DMS53 treated with DMSO at 0.1 percent for 48 hours (cell line): Measurements from ENCODE around the gene FMO4.
"Not testable (repeated sequence)": the region's sequence is repeated elsewhere in the genome, so short reads cannot be mapped to it uniquely, and the experiment has no call there.

Source experiments
- DNase-seq: peaks from one replicate; lab custom pipeline; 2025; ENCODE audit not compliant: unreplicated experiment; lab: John Stamatoyannopoulos, UW

The FMO4 gene

GRCh38 chr1:171313835-171314320 is at the start of gene FMO4:
FMO4 (plus strand) TSS chr1:171314183; CDS start chr1:171319826, 5,643 bp downstream.
- peak; percentile 96 for DNase-seq

DNA sequence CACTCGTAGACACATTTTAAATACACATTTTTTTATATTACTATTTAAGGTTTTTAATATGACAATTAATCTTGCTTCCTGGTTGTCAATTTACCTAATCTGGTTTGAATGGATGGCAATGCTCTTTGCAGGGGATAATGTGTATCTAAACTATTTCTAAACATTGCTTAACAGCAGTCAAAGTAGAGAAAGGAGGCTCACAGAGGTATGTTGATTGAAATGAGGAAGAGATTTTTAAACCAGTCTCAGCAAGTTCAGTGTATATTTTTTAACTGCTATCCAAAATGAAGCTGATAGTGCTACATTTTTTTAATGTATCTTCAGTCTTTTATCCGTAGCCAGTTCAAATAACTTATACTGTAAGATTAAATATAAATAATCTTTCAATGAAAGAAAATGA is 48.3 kb upstream of the FMO4 start:
- DNase-seq = no peak

GRCh38 chr1:171266930-171267329 is 47.1 kb upstream of the FMO4 start:
- no peak for DNase-seq

DNA sequence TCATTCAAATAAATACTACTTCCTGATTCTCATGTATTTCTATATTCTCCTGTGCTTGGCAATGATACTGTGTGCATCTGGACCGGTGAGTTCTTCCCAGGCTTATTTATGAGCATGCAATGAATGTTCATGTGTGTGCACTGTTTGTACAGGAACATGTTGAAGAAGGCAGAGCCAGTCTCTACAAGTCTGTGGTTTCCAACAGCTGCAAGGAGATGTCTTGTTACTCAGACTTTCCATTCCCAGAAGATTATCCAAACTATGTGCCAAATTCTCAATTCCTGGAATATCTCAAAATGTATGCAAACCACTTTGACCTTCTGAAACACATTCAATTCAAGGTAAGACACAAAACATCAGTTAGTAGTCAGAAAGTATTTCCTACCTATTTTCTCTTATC is 46.6 kb upstream of the FMO4 start:
- no peak for DNase-seq

- DNase-seq = no peak
Measured at GRCh38 chr1:171270806-171271205, 43.2 kb upstream of the FMO4 start.

- DNase-seq = no peak
Measured at GRCh38 chr1:171277534-171277933, 36.4 kb upstream of the FMO4 start.

- DNase-seq = no peak
Measured at GRCh38 chr1:171279234-171279633, 34.7 kb upstream of the FMO4 start.

DNA sequence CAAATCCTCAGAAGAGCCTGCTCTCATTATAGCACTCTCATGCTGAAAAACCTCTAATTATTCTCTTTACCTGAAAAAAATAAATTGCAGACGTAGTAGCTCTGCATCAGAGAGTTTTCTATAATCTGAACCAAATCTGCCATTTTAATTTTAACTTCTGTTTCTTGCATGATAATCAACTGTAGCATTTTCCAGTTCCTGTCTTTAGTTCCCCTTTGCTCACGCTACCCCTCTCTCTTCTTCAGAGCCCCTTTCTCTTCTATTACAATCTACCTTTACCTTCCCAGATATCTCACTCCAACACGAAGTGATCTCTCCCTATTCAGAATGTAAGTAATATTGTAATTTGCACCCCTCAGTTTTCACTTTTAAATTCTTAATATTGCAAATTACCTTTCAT is 34.3 kb upstream of the FMO4 start:
- DNase-seq = no peak

DNA sequence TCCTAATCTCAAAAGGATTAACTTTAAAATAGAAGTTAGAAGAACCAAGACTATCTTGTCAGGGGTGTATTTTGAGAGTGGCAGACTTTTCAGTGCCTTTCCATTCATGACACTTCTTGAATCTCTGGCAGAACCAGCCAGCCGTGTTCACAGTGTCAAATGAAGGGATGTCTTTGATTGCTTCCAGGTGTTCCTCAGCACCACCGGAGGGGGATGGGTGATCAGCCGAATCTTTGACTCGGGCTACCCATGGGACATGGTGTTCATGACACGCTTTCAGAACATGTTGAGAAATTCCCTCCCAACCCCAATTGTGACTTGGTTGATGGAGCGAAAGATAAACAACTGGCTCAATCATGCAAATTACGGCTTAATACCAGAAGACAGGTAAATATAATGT is 33.4 kb upstream of the FMO4 start:
- no peak for DNase-seq

- peak; percentile 68 for DNase-seq
Measured at GRCh38 chr1:171286032-171286705, 27.8 kb upstream of the FMO4 start.

DNA sequence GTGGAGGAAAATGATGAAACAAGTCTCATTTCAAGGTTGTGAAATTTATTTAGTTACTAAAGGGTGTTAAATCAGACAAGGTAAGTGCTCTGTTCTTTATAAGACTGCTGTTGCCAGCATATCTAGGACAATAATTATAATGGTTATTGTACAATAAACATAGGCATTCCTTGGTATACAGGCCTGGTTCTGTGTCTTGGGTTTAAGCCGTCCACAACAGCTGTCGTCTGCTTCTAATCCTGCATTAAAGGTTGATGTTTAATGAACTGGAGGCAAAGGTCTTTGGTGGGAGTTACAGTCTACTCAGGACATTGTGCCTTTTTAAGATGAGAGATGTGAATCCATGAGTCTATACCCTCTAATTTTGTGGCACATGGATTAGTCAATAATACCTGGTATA is 23.4 kb upstream of the FMO4 start:
- no peak for DNase-seq

GRCh38 chr1:171292799-171293198 is 21.2 kb upstream of the FMO4 start:
- DNase-seq = no peak

GRCh38 chr1:171295383-171295782 is 18.6 kb upstream of the FMO4 start:
- not testable (repeated sequence) for DNase-seq

DNA sequence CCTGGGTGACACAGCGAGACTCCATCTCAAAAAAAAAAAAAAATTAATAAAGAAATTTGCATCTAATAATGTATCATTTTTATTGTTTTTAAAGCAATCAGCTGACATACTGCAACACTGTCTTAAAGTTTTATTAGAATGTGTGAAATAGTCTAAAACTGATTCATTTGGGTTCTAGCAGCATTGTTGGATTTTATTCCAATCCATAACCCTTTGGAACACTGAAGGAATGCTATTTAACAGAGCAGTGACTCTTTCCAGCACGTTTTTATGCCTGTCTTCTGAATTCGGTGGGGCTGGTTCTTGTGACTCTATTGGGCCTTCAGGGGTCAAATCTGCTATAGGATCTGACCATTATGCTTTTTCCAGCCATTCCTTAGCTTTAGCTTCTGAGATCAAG is 18.2 kb upstream of the FMO4 start:
- DNase-seq = no peak

- DNase-seq = no peak
Measured at GRCh38 chr1:171296897-171297296, 17.1 kb upstream of the FMO4 start.

DNA sequence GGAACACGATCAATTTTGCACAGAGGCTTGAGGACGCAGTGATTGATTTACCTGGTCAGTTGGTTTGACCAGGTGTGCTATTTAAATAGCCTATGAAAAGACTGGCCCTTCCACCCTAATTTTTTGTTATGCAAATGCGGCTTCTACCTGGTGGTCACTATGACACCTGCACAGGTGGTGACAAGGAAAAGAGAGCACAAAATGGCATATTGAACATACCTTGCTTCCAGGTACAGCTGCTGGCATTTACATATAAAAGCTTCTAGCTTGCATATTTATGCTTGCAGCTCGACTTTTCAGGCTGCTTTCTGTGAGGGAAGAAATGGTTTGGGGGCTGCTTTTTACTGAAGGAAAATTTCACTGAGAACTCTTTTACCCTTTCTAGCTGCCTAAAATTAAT is 15.3 kb upstream of the FMO4 start:
- no peak for DNase-seq

DNA sequence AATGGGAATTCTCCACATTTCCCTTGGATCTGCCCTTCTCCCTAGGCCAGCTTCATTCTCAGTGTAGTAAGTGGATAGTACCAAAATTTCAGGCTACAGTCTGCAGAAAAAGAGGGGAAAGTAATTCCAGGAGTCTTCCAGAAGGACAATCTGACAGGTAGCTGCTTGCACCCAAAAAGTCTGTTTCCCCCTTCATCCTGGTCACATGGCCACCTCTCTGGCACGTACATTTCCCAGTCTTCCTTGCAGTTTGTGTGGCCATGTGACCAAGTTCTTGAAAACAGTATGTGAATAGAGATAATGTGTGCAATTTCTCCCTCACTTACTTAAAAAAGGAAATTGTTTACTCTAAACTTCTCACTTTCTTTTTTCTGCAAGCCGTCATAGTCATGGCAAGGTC is 14.6 kb upstream of the FMO4 start:
- no peak for DNase-seq

DNA sequence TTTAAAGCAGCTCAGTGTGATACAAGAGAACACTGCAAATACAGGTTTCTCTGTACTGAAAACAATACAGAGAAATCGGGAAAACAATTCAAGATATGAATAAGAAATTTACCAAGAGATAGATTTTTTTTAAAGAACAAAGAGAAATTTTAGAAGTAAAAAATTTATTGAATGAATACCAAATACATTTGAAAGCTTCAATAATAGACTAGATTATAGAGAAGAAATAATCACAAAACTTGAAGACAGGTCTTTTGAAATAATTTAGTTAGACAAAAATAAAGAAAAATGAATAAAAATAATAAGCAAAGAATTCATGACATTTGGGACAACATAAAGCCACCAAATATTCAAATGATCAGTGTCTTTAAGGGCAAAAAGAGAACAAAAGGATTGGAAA is 13.6 kb upstream of the FMO4 start:
- no peak for DNase-seq

GRCh38 chr1:171310661-171311087 is 3.3 kb upstream of the FMO4 start:
- no peak for DNase-seq

DNA sequence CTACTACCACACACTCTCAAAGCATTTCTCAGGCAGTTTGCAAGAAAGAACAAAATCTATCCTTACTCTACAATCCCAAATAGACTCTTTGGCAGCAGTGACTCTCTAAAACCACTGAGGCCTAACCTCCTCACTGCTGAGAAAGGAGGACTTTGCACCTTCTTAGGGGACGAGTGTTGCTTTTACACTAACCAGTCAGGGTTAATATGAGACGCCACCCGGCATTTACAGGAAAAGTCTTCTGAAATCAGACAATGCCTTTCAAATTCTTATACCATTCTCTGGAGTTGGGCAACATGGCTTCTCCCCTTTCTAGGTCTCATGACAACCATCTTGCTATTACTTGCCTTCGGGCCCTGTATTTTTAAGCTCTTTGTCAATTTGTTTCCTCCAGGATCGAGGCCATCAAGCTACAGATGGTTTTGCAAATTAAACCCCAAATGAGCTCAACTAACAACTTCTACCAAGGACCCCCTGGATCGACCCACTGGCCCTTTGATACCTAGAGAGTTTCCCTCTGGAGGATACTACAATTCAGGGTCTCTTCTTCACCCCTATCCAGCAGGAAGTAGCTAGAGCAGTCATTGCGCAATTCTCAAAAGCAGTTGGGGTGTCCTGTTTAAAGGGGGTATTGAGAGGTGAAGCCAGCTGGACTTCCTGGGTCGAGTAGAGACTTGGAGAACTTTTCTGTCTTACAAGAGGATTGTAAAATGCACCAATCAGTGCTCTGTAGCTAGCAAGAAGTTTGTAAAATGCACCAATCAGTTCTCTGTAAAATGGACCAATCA is 2.0 kb upstream of the FMO4 start:
- no peak for DNase-seq

GRCh38 chr1:171313319-171313834 is 606 bp upstream of the FMO4 start:
- no peak for DNase-seq

- no peak for DNase-seq
Measured at GRCh38 chr1:171329251-171329650, 15.3 kb downstream of the FMO4 start.
